MM.1S (cell line): ENCODE measurements around the gene SPAG16.
A peak's percentile ranks its signal among the peaks of the same experiment; 100 is the strongest.

Experiments used
- DNase-seq: peaks from one replicate; pipeline ENCODE4 v3.0.0-alpha.2; 2015
- H2AFZ ChIP-seq: fragments of 300-600 bp; sonication (generic); 2 replicates; pipeline ENCODE4 v1.6.0; 2016; ENCODE audit warnings: antibody characterized with exemption, low read length
- H3F3A ChIP-seq: fragments of 300-600 bp; sonication (generic); 2 replicates; pipeline ENCODE4 v1.6.1; 2016; ENCODE audit warnings: mild to moderate bottlenecking, antibody characterized with exemption, low read length, moderate library complexity, mixed read lengths; ENCODE audit not compliant: insufficient read depth
- H3K27ac ChIP-seq: fragments of 300-600 bp; sonication (generic); 2 replicates; pipeline ENCODE4 v1.5.1; 2016; ENCODE audit warnings: mild to moderate bottlenecking, low read length
- H3K27me3 ChIP-seq: fragments of 300-600 bp; sonication (generic); replicated peaks from 2 replicates; pipeline ENCODE4 v1.6.0; 2016; ENCODE audit warnings: low read length; ENCODE audit not compliant: insufficient read depth
- H3K36me3 ChIP-seq: fragments of 300-600 bp; sonication (generic); replicated peaks from 2 replicates; pipeline ENCODE4 v1.6.1; 2016; ENCODE audit warnings: mild to moderate bottlenecking, low read length, mixed read lengths; ENCODE audit not compliant: insufficient read depth
- H3K4me1 ChIP-seq: fragments of 300-600 bp; sonication (generic); 2 replicates; pipeline ENCODE4 v1.6.1; 2016; ENCODE audit warnings: low read length, mixed read lengths
- H3K4me2 ChIP-seq: fragments of 300-600 bp; sonication (generic); 2 replicates; pipeline ENCODE4 v1.6.0; 2016; ENCODE audit warnings: low read depth, low read length
- H3K4me3 ChIP-seq: fragments of 300-600 bp; sonication (generic); 2 replicates; pipeline ENCODE4 v1.5.1; 2016; ENCODE audit warnings: low read length, mixed read lengths
- H3K79me2 ChIP-seq: fragments of 300-600 bp; sonication (generic); 2 replicates; pipeline ENCODE4 v1.6.1; 2016; ENCODE audit warnings: mixed run types, low read length, mixed read lengths
- H3K9ac ChIP-seq: fragments of 300-600 bp; sonication (generic); 2 replicates; pipeline ENCODE4 v1.6.1; 2016; ENCODE audit warnings: low read length, mixed read lengths
- H3K9me2 ChIP-seq: fragments of 300-600 bp; sonication (generic); replicated peaks from 2 replicates; pipeline ENCODE4 v1.6.1; 2016; ENCODE audit warnings: mild to moderate bottlenecking, low read length, mixed read lengths; ENCODE audit not compliant: insufficient read depth
- H3K9me3 ChIP-seq: fragments of 300-600 bp; sonication (generic); replicated peaks from 2 replicates; pipeline ENCODE4 v1.6.1; 2016; ENCODE audit warnings: mild to moderate bottlenecking, low read length, mixed read lengths; ENCODE audit not compliant: insufficient read depth
- H4K20me1 ChIP-seq: fragments of 300-600 bp; sonication (generic); 2 replicates; pipeline ENCODE4 v1.6.1; 2016; ENCODE audit warnings: mild to moderate bottlenecking, low read length, moderate library complexity, mixed read lengths; ENCODE audit not compliant: insufficient read depth
- EZH2 ChIP-seq: fragments of 300-600 bp; sonication (generic); optimal IDR thresholded peaks from 2 replicates; pipeline ENCODE3; 2017; ENCODE audit warnings: low read depth, mild to moderate bottlenecking, antibody characterized with exemption, low read length, mixed read lengths
- EZH2phosphoT487 ChIP-seq: fragments of 300-600 bp; sonication (generic); IDR thresholded peaks from 2 replicates; pipeline ENCODE4 v1.6.1; 2018; ENCODE audit warnings: antibody characterized with exemption, low read length
- TF ChIP-seq, protein P1 (sequence below): fragments of 300-600 bp; sonication (generic); IDR thresholded peaks from 2 replicates; pipeline ENCODE4 v1.5.1; 2016; ENCODE audit warnings: antibody characterized with exemption, low read length, mixed read lengths

The SPAG16 gene

DNA sequence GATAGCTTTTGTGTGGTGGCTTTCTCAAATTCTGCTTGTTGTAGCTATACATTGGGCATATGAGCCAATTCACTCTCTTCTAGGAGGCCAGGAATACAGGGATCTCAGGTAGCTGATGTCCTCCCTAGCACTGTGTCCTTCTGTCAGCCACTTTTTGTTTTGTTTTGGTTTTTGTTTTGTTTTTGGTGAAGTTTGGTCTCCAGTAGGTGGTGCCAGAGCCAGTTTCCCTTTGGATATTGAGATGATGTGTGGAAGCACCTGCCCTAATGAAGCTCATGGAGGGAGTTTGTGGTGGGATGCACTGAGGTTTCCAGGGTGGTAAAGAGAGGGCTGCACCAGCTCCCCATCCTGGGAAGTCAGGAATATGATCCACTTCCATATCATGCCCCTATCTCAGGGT is 1026.1 kb downstream of the SPAG16 start:
- no peak overlapping the region for H3K4me3 ChIP-seq
- H3K4me1 ChIP-seq = no peaks in the 10 kb centered on the region
- H3K9me2 ChIP-seq = no peaks in the 10 kb centered on the region
- no peak overlapping the region for H2AFZ ChIP-seq
- no peaks in the 10 kb centered on the region for H3K9me3 ChIP-seq
- H3K4me2 ChIP-seq = no peak overlapping the region
- no peak overlapping the region for H3K9ac ChIP-seq
- no peaks in the 10 kb centered on the region for H3K36me3 ChIP-seq
- no peaks in the 10 kb centered on the region for H4K20me1 ChIP-seq
- no peak for TF ChIP-seq EZH2phosphoT487
- TF ChIP-seq, protein P1, sequence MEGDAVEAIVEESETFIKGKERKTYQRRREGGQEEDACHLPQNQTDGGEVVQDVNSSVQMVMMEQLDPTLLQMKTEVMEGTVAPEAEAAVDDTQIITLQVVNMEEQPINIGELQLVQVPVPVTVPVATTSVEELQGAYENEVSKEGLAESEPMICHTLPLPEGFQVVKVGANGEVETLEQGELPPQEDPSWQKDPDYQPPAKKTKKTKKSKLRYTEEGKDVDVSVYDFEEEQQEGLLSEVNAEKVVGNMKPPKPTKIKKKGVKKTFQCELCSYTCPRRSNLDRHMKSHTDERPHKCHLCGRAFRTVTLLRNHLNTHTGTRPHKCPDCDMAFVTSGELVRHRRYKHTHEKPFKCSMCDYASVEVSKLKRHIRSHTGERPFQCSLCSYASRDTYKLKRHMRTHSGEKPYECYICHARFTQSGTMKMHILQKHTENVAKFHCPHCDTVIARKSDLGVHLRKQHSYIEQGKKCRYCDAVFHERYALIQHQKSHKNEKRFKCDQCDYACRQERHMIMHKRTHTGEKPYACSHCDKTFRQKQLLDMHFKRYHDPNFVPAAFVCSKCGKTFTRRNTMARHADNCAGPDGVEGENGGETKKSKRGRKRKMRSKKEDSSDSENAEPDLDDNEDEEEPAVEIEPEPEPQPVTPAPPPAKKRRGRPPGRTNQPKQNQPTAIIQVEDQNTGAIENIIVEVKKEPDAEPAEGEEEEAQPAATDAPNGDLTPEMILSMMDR = peak; percentile 38
- H3F3A ChIP-seq = no peaks in the 10 kb centered on the region
- peak; percentile 21 for DNase-seq
- no peaks in the 10 kb centered on the region for H3K79me2 ChIP-seq
- H3K27ac ChIP-seq = no peak overlapping the region
- H3K27me3 ChIP-seq = no peaks in the 10 kb centered on the region

DNA sequence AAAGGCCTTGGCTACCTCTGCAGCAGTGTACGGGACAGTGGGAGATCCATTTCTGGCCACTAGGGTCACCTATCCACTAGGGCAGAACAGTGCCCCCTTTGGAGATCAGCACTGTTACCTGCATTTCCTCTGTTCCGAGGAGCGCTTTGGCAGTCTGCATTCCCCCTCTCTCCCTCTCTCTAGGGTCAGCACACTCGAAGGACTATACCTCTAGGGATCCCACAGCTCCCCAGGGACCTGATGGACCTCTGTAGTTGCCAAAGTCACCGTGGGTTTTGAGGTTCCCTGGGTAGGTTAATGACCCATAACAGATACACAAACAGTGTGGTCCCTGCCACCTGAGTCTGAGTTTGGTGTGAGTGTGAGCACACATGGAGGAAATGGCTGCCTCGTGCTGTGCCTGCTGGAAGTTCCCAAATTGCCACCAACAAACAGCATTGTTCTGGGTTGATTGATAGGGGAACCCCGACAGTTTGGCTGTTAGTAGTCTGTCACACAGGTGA is 1026.8 kb downstream of the SPAG16 start:
- no peak overlapping the region for H2AFZ ChIP-seq
- no peak for DNase-seq
- H3K27ac ChIP-seq = no peak overlapping the region
- TF ChIP-seq, protein P1 = peak; percentile 17
- TF ChIP-seq EZH2 = no peak
- H3F3A ChIP-seq = no peaks in the 10 kb centered on the region
- no peaks in the 10 kb centered on the region for H4K20me1 ChIP-seq
- H3K4me2 ChIP-seq = no peak overlapping the region
- no peaks in the 10 kb centered on the region for H3K27me3 ChIP-seq
- no peaks in the 10 kb centered on the region for H3K9me2 ChIP-seq
- no peaks in the 10 kb centered on the region for H3K36me3 ChIP-seq
- no peak overlapping the region for H3K4me3 ChIP-seq
- H3K9me3 ChIP-seq = no peaks in the 10 kb centered on the region
- H3K9ac ChIP-seq = no peak overlapping the region
- H3K4me1 ChIP-seq = no peaks in the 10 kb centered on the region
- H3K79me2 ChIP-seq = no peaks in the 10 kb centered on the region

DNA sequence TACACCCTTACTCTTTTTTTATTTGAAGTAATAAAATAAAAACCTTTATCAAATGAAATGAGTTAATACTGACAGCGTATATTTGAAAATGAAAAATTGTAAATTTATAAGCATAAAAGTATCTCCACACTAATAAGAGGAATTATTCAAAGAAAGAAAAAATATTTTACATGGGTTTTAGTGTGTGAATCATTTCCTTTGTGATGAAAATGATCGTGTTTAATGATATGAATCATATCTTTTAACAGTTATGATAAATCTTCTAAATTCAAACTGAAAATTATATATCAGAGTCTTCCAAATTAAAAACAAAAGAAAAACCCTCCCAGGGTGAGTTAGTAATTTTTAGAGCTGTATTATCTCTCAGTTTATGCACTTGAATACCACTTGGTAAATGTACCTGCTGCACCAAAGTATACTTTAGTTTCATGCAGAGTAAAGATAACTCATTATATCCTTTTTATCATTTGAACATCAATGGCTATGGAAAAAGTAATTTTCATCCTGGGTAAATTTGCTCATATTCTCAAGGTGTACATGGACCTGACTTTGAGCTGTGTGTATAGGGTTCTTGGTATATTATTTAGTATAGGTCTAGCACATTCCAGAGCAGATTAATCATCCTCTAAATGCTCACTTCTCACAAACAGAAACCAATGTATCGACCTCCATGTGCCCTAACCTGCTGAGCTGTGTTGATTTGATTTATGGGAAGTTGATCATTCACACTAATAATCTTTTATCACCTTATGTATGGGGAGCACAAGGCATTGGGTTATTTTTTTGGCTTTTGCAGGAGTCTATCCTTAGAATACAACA is 1027.9 kb downstream of the SPAG16 start:
- Histone ChIP-seq H3K4me1 (no peaks in the 10 kb centered on the region), H3K9me2 (no peaks in the 10 kb centered on the region), H3K4me2 (no peak overlapping the region), H3K9ac (no peak overlapping the region), H3K9me3 (no peaks in the 10 kb centered on the region), H3K79me2 (no peaks in the 10 kb centered on the region), H3K27me3 (no peaks in the 10 kb centered on the region), H2AFZ (no peak overlapping the region), H3K36me3 (no peaks in the 10 kb centered on the region), H3K27ac (no peak overlapping the region), H4K20me1 (no peaks in the 10 kb centered on the region), H3K4me3 (no peak overlapping the region), H3F3A (no peaks in the 10 kb centered on the region)
- no peak for TF ChIP-seq EZH2
- TF ChIP-seq, protein P1 = no peak
- no peak for TF ChIP-seq EZH2phosphoT487
- DNase-seq = no peak
